GM06990 (cell line): ENCODE data around the gene TAF4.
"Not testable (repeated sequence)": the region's sequence is repeated elsewhere in the genome, so short reads cannot be mapped to it uniquely, and the experiment has no call there.

ENCODE experiments used
- DNase-seq: peaks from one replicate; pipeline ENCODE4 v3.0.0-alpha.2; 2011; ENCODE audit not compliant: insufficient read length; ENCODE audit errors: extremely low read depth
- H3K27me3 ChIP-seq: replicated peaks from 2 replicates; pipeline ENCODE4 v1.6.0; 2011; ENCODE audit warnings: low read length; ENCODE audit not compliant: control insufficient read depth, insufficient read depth
- H3K36me3 ChIP-seq: 2 replicates; pipeline ENCODE4 v1.5.1; 2011; ENCODE audit warnings: low read length; ENCODE audit not compliant: control insufficient read depth, insufficient read depth
- H3K4me3 ChIP-seq: replicated peaks from 2 replicates; pipeline ENCODE4 v1.5.1; 2011; ENCODE audit warnings: low read depth, mild to moderate bottlenecking, control low read depth, low read length
- CTCF ChIP-seq: IDR thresholded peaks from 2 replicates; pipeline ENCODE4 v1.5.1; 2011; ENCODE audit warnings: low read length, control low read depth, mild to moderate bottlenecking, inconsistent platforms; ENCODE audit not compliant: insufficient read depth, poor library complexity, severe bottlenecking

The TAF4 gene

GRCh38 chr20:61991476-61991875, 74.2 kb downstream of the TAF4 start:
- peaks cover 28% of the 10 kb centered on the region for H3K36me3 ChIP-seq
- TF ChIP-seq CTCF = no peak
- no peak for DNase-seq
- no peak overlapping the region for H3K4me3 ChIP-seq
- H3K27me3 ChIP-seq = no peaks in the 10 kb centered on the region

DNA sequence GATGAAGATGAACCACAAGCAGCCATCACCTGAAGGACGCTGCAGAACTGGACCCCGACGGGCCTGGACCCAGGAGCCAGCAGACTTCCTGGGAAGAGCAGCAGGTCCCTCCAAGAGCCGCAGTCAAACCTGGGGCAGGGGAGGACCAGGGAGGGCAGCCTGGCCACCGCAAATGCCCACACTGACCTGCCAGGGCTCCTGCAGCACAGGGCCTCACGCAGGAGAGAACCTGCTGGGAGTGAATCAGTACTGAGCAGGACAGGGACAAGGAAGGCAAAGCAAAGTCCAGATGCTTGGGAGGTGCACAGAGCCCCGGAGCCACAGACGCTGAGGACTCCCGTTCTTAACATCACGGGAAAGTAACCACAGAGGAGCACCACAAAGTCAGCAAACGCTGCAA, 75.2 kb downstream of the TAF4 start:
- no peak overlapping the region for H3K4me3 ChIP-seq
- TF ChIP-seq CTCF = no peak
- no peak for DNase-seq
- peaks cover 23% of the 10 kb centered on the region for H3K36me3 ChIP-seq
- H3K27me3 ChIP-seq = no peaks in the 10 kb centered on the region

DNA sequence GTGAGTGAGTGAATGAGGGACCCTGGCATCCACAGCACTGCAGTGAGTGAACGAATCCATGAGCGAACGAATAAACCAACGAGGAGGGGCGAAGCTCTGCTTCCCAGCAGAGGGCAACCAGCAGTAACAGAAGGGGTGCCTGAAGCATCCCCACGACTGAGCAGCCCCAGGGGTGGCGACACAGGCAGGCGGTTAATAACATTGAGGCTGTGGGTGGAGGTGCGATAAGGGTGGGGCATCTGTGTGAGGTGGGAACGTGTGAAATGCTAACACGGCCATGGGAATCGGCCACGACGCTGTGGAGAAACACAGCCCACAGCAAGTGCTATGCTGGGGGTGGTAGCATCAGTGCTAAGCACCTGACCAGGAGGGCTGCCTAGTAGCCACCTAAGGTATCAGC, 75.9 kb downstream of the TAF4 start:
- peaks cover 23% of the 10 kb centered on the region for H3K36me3 ChIP-seq
- no peak overlapping the region for H3K4me3 ChIP-seq
- no peaks in the 10 kb centered on the region for H3K27me3 ChIP-seq
- no peak for DNase-seq
- TF ChIP-seq CTCF = no peak

DNA sequence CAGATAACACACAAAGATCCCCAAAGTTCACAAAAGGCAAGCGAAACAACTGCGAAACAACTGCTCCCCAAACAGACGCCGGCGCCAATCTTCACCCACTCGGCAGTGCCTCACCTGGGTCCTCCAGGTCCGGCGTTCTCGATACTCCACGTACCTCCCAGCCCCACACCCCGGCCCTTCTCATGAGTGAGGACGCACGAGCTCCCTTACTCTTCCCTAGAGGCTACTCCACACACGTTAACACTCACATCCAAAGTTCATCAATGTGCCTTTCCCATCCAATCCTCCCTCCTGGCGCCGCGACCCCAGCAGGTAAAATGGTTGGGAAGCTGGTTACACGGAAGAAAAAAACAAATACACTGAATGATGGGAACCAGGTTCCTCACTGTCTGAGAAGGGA, 77.0 kb downstream of the TAF4 start:
- Histone ChIP-seq H3K27me3 (no peaks in the 10 kb centered on the region), H3K36me3 (peaks cover 24% of the 10 kb centered on the region), H3K4me3 (no peak overlapping the region)
- no peak for DNase-seq
- TF ChIP-seq CTCF = no peak

DNA sequence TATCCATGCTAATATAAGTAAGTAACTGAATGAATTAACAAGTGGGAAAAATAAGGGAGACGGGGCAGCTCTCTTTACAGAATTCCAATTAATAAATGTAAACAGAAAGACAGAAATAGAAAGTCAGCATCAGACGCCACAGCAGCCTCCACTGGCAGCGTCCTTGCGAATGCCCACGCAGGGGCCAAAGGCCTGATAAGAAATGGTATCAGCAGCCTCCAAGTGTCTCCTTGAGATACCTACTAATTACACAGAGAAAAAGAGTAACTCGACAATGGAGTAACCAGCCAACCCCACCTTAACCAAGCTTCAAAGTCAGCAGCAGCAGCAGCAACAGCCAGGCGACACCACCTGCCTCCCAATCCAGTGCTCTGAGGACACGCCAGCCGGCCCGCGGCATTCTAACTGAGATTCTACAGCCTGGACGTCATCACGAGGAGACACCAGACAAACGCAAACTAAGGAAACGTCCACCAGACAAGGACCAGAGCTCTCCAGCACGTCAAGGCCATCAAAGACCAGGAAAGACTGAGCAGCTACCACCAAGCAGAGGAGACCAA, 78.8 kb downstream of the TAF4 start:
- Histone ChIP-seq H3K4me3 (no peak overlapping the region), H3K36me3 (peaks cover 18% of the 10 kb centered on the region), H3K27me3 (no peaks in the 10 kb centered on the region)
- DNase-seq = no peak
- TF ChIP-seq CTCF = no peak

DNA sequence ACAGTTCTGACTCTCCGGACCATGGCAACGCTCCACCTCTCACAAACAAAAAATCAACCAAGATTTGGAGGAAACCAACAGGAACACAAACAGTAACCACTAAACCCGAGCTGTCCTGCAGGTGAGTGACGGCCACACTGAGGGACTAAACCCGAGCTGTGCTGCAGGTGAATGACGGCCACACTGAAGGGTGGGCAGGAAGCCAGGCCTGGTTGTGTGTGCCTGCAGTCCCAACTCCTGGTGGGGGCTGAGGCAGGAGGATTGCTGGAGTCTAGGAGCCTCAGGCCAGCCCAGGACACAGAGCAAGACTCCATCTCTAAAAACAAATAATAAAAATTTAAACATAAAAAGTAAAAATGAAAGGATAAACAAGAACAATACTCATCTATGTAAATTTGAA, 80.6 kb downstream of the TAF4 start:
- TF ChIP-seq CTCF = no peak
- DNase-seq = no peak
- H3K27me3 ChIP-seq = no peaks in the 10 kb centered on the region
- no peak overlapping the region for H3K4me3 ChIP-seq
- H3K36me3 ChIP-seq = peaks cover 15% of the 10 kb centered on the region

DNA sequence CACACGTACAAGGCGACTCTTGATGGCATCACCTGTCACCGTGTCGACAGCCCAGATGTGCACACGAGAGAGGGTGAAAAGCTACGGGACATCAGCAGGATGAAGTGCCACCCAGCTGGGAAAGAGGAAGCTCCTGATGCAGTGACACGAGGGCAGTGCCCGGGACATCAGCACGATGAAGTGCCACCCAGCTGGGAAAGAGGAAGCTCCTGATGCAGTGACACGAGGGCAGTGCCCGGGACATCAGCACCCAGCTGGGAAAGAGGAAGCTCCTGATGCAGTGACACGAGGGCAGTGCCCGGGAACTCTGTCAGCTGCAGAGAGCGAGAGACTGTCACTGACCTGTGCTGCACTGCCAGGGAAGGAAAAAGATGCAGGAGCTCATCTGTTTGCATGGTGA, 81.2 kb downstream of the TAF4 start:
- peaks cover 15% of the 10 kb centered on the region for H3K36me3 ChIP-seq
- not testable (repeated sequence) for H3K4me3 ChIP-seq, H3K27me3 ChIP-seq, DNase-seq
